Hematopoietic multipotent progenitor cell treated with erythropoietin and hydrocortisone succinate and interleukin-3 and kit ligand, for 6 days (in vitro differentiated cells): ENCODE measurements around the gene SYPL2.
A peak's percentile ranks its signal among the peaks of the same experiment; 100 is the strongest.
"Not testable (repeated sequence)": the region's sequence is repeated elsewhere in the genome, so short reads cannot be mapped to it uniquely, and the experiment has no call there.

Experiments
- DNase-seq: peaks from one replicate; pipeline ENCODE4 v3.0.0-alpha.2; 2015

Gene SYPL2

GRCh38 chr1:109466452-109467300, at the start of gene SYPL2:
Gene SYPL2, plus strand, starts transcription at chr1:109466546. Its CDS starts 298 bp downstream, at chr1:109466844.
- DNase-seq, result peak; percentile 24

GRCh38 chr1:109423498-109423897, 42.8 kb upstream of the SYPL2 start:
- DNase-seq, result no peak

GRCh38 chr1:109425391-109426280, 40.7 kb upstream of the SYPL2 start:
- DNase-seq, result peak; percentile 81

DNA sequence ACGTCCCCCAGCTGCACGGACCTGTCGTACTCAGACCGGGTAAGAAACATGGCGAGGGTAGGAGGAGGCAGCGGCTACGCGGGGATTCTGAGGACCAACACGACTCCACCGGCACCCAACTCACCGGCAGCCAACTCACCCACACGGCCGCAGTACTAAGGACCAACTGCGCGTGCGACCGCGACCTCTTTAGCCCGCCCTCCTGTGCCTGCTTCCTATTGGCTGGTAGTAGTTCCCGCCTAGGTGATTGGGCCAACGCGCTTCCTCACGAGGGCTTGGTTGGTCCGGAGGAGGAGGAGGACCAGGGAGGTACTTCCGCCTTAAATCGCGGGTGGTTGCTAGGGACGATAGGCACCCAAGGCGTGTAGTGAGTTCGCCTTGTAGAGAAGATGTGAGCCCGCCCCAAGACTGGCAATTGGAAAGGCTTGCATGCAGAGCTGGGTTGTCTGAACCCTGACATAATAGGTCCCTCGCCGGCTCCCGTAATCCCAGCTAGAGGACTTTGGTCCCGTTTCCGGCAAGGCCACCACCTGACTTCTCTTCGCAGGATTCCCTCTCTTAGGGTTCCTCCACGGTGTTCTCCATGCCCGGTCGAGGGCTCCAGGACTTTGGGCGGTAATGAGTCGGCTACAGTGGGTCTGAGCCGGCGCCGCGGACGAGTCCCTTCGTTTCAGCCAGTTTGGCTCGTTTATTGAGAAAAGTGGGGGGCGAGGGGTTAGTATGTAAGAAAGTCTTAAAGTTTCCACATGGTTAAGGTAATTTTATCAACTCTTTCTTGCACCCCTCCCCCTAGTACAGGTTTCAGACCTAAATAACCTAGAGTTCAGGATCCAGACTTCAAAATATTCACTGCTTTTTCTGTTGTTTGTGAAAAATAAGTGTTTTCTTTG, 39.8 kb upstream of the SYPL2 start, which contains the start of gene PSMA5:
TSS of gene PSMA5 (minus strand) at position 168 of the 890 bp plus-strand sequence. CDS start at position 50, 118 bp downstream.
- peak; percentile 100 for DNase-seq

- no peak for DNase-seq
Measured at GRCh38 chr1:109427171-109427467, 39.2 kb upstream of the SYPL2 start.

DNA sequence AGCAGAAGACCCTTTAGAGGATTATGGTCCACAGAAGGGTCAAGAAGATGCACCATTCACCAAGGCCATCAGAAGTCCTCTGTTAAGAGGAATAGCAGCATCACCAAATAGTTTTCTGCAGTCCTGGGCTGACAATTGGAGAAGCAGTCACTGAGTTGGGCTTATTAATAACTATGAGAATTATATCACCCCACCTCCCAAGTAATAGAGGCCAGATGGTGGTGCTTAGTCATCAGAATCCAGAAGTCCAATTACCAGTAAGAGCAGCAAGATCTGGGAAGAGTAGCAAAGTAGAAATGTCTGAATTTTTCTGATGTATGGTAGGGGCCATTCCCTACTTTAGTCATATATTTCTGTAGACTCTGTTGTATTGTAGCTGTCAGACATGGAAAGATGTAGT, 34.0 kb upstream of the SYPL2 start:
- DNase-seq, result no peak

DNA sequence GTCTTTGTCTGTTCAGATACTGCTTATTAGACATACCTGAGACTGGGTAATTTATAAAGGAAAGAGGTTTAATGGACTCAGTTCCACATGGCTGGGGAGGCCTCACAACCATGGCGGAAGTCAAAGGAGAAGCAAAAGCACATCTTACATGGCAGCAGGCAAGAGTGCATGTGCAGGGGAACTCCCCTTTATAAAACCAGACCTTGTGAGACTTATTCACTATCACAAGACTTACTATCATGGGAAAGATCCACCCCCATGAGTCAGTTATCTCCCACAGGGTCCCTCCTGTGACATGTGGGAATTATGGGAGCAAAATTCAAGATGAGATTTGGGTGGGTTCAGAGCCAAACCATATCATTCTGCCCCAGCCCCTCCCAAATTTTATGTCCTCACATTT, 33.0 kb upstream of the SYPL2 start:
- DNase-seq, result no peak

GRCh38 chr1:109434484-109434883, 31.9 kb upstream of the SYPL2 start:
- no peak for DNase-seq

GRCh38 chr1:109438798-109439297, 27.5 kb upstream of the SYPL2 start:
- DNase-seq, result no peak

DNA sequence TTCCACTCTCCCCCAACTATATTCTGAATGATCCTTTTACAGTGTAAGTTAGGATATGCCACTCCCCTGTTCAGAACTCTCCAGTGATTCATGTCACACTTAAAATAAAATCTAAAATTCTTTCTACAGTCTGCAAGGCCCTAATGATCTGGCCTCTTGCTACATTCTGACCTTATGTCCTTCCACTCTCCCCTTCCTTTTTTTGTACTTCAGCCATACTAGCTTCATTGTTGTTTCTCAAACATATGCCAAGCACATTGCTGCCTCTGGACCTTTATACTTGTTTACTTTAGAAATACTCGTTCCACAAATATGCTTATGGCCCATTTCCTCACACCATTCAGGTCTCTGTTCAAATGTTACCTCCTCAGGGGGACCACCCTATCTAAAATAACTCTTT, 25.3 kb upstream of the SYPL2 start:
- no peak for DNase-seq

DNA sequence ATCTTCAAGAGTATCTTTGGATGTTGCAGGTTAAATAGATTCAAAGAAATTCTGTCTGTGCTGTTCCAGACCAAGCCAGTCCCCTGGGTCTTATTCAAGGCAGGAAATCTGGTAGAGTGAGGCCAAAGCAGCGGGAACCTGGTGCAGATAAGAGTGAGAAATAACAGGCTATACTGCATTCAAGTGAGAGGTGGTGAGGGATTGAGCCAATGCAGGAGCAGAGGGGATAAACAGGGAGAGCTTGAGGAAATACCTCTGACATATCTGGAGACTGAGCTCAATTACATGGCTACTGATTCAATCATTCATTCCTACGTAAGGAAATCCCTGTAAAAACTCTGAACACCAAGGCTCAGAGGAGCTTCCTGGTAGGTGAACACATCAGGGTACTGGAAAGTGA, 22.9 kb upstream of the SYPL2 start:
- DNase-seq, result no peak

DNA sequence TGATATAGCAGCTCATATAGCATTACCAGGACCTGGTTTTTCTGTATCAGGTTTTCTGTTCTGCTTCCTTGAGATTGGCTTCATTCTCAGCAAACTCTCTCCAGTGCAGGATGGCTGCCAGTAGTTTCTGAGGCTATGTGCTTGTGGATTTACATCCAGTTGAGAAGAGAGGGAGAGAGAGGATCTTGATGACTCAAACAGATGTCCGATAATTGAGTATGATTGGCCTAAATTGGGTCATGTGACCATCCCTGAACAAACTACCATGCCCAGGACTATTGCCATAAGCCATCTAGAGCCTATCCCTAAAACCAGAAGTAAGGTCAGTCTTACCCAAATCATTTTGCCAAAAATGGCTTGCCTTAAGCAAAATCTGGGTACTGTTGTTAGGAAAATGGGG, 22.0 kb upstream of the SYPL2 start:
- DNase-seq, result no peak

DNA sequence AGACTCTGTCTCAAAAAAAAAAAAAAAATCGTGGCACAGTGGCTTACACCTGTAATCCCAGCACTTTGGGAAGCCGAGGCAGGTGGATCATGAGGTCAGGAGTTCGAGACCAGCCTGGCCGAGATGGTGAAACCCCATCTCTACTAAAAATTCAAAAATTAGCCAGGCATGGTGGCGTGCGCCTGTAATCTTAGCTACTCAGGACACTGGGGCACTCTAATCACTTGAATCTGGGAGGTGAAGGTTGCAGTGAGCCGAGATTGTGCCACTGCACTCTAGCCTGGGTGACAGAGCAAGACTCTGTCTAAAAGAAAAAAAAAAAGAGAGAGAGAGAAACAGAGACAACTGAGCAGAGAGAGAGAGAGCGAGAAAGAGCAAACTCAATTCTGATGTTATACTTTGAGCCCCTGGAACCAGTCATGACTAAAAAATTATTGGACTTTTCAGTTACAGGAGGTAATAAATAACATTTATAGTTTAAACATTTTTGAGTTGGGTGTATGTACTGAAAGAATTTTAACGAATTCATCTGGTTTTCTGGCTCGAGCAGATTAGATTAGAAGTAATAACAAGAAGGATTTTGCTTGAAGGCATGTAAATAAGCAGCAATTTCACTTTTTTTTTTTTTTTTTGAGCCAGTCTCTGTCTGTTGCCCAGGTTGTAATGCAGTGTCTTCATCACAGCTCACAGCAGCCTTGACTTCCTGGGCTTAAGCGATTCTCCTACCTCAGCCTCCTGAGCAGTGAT, 20.2 kb upstream of the SYPL2 start:
- not testable (repeated sequence) for DNase-seq

- DNase-seq, result no peak
Measured at GRCh38 chr1:109447524-109447923, 18.8 kb upstream of the SYPL2 start.

- no peak for DNase-seq
Measured at GRCh38 chr1:109454497-109455133, 11.7 kb upstream of the SYPL2 start.

- DNase-seq, result no peak
Measured at GRCh38 chr1:109457819-109458218, 8.5 kb upstream of the SYPL2 start.

GRCh38 chr1:109466125-109466451, 258 bp upstream of the SYPL2 start:
- no peak for DNase-seq

GRCh38 chr1:109467301-109467777, 993 bp downstream of the SYPL2 start:
- no peak for DNase-seq

DNA sequence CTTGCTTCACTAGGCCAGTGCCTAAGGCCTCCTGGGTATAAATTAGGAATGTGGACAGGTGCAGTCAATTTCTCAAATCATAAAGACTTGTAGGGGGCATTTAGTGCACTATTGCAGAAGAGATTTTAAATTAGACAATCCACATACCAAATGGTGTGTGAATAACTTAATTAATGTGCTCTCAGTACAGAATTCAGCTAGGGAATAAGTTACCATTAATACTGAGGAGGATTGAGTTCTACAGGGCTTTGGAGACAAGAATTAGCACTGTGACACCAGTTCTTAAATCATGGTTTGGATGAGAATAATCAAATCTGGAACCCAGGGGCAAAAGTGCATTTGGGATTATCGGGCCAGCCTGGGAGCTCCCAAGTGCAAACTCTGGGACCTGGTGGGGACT, 1.7 kb downstream of the SYPL2 start:
- no peak for DNase-seq

GRCh38 chr1:109468903-109469302, 2.6 kb downstream of the SYPL2 start:
- DNase-seq, result no peak

GRCh38 chr1:109470245-109470644, 3.9 kb downstream of the SYPL2 start:
- no peak for DNase-seq
